Measurements from ENCODE around the gene CXCL8.

CXCL8 gene

GRCh38 chr4:73718375-73719373 is 21.7 kb upstream of the CXCL8 start:
- peak in 2 of 3 donors; percentile 66 to 72 for DNase-seq

DNA sequence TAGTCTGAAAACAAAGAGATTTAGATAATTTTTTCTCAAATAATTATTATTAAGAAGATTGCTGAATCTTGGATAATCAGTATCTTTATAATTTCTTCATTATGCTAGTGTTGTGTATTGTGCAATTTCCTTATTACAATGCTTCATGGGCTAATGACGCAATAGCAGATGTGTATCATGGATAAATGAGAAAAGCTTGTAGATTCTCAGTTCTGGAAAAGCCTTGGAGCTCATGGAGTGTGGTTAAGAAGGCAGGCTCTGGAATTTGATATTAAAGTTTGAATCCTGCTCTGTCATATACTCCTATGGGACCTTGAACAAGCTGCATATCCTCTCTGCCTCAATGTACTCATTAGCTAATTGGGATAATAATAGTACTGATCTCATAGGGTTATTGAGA is 18.9 kb upstream of the CXCL8 start:
- peak; percentile 61 to 88 (median 87) for DNase-seq

DNA sequence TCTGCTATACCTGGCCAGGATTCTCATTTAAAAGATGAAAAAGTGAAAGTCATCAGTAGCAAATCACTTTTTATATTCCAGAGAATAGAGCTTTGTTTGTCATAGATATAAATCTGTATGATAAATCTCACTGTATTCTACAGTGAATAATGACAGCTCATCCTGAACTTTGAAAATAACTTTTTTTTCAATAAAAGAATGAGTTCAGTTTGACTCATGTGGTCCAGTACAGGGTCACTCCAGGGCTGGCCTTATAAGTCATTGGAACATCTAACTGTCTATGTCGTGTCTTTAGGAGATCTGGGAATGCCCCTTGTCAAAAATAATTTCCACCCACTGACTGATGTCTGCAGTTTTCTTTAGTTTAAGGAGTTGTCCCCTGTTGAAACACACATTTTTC is 18.5 kb upstream of the CXCL8 start:
- DNase-seq = peak; percentile 72 to 91 (median 80)

DNA sequence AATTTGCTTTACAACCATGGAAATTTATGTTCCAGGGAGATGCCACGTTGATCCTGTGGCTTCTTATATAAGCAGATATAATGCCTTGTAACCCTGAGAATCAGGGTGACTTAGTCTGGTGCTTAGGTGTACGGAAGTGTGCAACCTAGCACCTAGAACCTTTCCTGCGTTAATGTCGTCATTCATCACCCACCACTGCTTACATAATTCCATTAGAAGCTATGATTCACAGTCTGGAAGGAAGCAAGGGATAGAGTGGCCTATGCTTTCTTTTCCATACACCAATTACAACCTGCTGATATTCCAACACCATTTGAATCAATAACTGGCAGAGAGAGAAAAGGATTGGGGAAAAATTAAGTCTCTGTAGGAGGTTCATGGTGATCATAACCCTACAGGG is 17.3 kb upstream of the CXCL8 start:
- no peak for DNase-seq

- DNase-seq = peak; percentile 41 to 63 (median 55)
These were observed 16.4 kb upstream of the CXCL8 start for GRCh38 chr4:73723928-73724327.

DNA sequence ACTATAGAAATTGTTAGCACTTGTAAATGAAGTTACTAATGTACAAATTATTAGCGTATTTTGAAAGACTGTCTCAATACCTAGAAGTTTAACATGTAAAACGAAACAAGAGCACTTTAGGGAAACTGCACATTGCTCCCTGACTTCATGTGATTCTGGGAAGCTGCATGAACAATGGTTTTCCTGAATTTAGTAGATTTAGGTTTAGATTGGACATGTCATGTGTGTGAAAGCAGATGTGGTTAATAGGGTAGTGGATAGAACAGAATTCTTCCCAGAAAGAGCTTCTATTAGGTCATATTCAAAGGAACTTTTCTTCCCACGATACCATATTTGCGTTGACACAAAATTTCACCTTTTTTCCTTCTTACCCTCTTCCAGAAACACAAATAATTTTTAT is 14.9 kb upstream of the CXCL8 start:
- peak in 2 of 3 donors; percentile 23 to 81 for DNase-seq

DNA sequence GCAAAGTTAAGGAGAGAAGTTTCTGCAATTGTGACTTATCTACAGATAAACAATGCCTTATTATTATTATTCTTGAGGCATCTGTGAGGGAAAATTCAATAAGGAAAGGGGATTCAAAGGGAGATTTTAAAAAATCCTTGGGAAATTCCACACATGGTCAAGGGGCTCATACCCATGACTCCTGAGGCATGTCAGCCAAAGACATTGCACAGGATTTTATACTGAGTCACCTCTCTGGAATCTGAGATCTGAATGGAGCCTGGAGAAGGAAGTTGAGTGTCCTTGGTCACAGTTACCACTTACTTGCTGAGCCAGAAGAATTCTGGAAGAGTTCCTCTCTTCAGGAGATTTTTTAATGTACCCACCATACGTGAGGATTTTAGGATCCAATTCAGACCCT is 14.4 kb upstream of the CXCL8 start:
- peak; percentile 88 to 99 (median 97) for DNase-seq

DNA sequence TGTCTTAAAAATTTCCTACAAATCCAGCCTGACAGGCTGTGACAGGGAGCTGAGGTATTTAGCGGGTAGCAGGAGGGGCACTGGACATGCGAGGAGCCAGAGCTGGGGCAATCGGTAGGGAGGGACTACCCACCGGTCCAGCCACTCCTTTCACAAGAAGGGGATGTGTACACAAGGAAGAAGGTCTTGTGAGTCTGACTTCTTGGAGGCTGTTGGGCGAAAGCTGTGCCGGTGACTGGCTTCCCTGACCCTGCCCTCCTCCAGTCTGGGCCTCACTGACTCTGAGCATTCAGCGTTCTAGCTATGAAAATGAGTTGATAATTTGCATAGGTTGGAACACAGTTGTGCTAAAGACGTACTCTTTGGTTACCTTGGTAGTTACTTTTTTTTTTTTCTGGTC is 12.7 kb upstream of the CXCL8 start:
- DNase-seq = peak; percentile 71 to 74 (median 73)

GRCh38 chr4:73728091-73728741 is 12.2 kb upstream of the CXCL8 start:
- DNase-seq = no peak

GRCh38 chr4:73729534-73730165 is 10.7 kb upstream of the CXCL8 start:
- DNase-seq = peak; percentile 73 to 81 (median 80)

GRCh38 chr4:73730292-73730691 is 10.1 kb upstream of the CXCL8 start:
- no peak for DNase-seq

- peak in 1 of 3 donors; percentile 40 for DNase-seq
These were observed 9.5 kb upstream of the CXCL8 start for GRCh38 chr4:73730867-73731266.

- DNase-seq = peak; percentile 78 to 89 (median 86)
These were observed 8.3 kb upstream of the CXCL8 start for GRCh38 chr4:73731968-73732610.

- no peak for DNase-seq
These were observed 7.5 kb upstream of the CXCL8 start for GRCh38 chr4:73732759-73733431.

DNA sequence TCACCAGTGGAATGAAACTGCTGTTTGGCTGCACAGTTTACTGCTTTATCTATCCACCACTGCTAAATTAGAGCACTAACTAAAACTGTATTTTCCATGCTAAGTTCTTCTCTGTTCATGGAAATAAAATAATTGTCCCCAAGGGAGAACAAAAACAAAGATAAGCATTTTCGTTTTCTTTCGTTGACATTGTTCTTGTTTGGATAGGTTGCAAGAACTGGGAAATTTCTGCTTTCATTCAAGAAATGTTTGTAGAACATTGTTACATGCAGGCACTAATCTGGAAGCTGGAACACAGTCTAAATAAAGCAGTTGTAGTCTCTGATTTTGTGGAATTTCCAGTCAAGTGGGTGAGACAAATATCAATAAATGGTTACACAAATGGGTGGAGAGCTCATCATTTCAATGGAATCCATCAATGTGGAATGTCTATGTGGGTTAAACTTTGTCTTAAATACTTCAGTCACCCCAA is 5.8 kb upstream of the CXCL8 start:
- DNase-seq = peak; percentile 50 to 80 (median 77)

DNA sequence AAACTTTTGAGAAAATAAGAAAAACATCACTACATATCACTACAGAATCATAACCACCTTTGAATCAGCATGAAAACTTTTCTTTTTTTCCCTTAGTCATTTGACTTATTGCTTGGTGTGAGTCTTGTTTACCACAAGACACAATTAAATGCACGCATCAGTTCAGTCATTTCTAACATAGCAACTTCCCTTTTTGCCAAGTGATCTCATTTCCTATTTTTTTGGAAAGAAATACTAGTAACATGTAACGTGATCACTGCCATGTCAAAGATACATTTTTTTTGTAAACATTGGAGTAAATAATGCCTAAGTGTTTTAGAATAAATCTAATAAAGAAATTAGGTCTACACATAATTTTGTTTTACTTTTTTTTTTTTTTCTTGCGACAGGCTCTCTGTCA is 5.1 kb upstream of the CXCL8 start:
- DNase-seq = peak; percentile 76 to 98 (median 96)

GRCh38 chr4:73741031-73741749 is 821 bp downstream of the CXCL8 start:
- DNase-seq = peak; percentile 59 to 85 (median 78)

DNA sequence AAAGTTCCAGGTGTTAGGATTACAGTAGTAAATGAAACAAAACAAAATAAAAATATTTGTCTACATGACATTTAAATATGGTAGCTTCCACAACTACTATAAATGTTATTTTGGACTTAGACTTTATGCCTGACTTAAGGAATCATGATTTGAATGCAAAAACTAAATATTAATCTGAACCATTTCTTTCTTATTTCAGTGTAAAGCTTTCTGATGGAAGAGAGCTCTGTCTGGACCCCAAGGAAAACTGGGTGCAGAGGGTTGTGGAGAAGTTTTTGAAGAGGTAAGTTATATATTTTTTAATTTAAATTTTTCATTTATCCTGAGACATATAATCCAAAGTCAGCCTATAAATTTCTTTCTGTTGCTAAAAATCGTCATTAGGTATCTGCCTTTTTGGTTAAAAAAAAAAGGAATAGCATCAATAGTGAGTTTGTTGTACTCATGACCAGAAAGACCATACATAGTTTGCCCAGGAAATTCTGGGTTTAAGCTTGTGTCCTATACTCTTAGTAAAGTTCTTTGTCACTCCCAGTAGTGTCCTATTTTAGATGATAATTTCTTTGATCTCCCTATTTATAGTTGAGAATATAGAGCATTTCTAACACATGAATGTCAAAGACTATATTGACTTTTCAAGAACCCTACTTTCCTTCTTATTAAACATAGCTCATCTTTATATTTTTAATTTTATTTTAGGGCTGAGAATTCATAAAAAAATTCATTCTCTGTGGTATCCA is 1.6 kb downstream of the CXCL8 start:
- DNase-seq = peak; percentile 46 to 86 (median 77)

- peak in 2 of 3 donors; percentile 68 to 91 for DNase-seq
These were observed 2.3 kb downstream of the CXCL8 start for GRCh38 chr4:73742490-73743160.

DNA sequence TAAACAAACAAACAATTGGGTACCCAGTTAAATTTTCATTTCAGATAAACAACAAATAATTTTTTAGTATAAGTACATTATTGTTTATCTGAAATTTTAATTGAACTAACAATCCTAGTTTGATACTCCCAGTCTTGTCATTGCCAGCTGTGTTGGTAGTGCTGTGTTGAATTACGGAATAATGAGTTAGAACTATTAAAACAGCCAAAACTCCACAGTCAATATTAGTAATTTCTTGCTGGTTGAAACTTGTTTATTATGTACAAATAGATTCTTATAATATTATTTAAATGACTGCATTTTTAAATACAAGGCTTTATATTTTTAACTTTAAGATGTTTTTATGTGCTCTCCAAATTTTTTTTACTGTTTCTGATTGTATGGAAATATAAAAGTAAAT is 2.9 kb downstream of the CXCL8 start:
- peak; percentile 54 to 88 (median 77) for DNase-seq
